Measurements from ENCODE around the gene THAP5. TPM values are rescaled to one million over a fixed set of nuclear protein-coding genes. Genes with fewer than 3 reads are reported as not detected.

The THAP5 gene
- total RNA-seq, 1 experiment from 2014 or later, result 44.0 TPM

- peaks cover 37% of the 10 kb centered on the region for H3K4me1 Mint-ChIP-seq (ENCODE audit: insufficient read depth, unreplicated experiment)
- peak overlapping the region; percentile 99 for H3K4me3 Mint-ChIP-seq (ENCODE audit: unreplicated experiment)
- H3K36me3 Mint-ChIP-seq (ENCODE audit: insufficient read depth, unreplicated experiment), result peaks cover 16% of the 10 kb centered on the region
- peak overlapping the region; percentile 99 for H3K27ac Mint-ChIP-seq (ENCODE audit: low read depth, unreplicated experiment)
- ChIA-PET POLR2A (interaction anchor here (0.7 to 8.5 kb wide), 11 partner anchors 9 to 784 kb away, joined by 3 to 244 read pairs (median 9); partner anchors contain the start of genes DNAJB9 and THAP5), CTCF (interaction anchor here (0.6 to 0.7 kb wide), 4 partner anchors 10 to 1325 kb away, joined by 3 read pairs; no protein-coding TSS in a partner anchor)
- TF ChIP-seq CTCF (IDR thresholded peaks at IDR 0.05; ENCODE audit: unreplicated experiment), result no peak
- no peaks in the 10 kb centered on the region for H3K27me3 Mint-ChIP-seq (ENCODE audit: insufficient read depth, unreplicated experiment)
- intact Hi-C loops (cut with micrococcal nuclease), result loop anchor here (1.0 kb wide), 1 partner anchor 43 kb away; the partner anchor contains the start of genes DNAJB9 and THAP5
- TSS peak; percentile 95 for BruUV-seq (replicated peaks)
- DNase-seq (ENCODE audit: unreplicated experiment), result no peak
- no peaks in the 10 kb centered on the region for H3K9me3 Mint-ChIP-seq (ENCODE audit: unreplicated experiment)
Measured at GRCh38 chr7:108526768-108527017, 42.8 kb downstream of the THAP5 start.

- peak within 1 kb of the TSS; percentile 99 for H3K4me3 Mint-ChIP-seq (ENCODE audit: unreplicated experiment)
- CTCF ChIA-PET, result interaction anchor here (0.5 to 1.1 kb wide), 5 partner anchors 11 to 1984 kb away, joined by 3 to 5 read pairs (median 3); no protein-coding TSS in a partner anchor
- peak; percentile 99 for DNase-seq (ENCODE audit: unreplicated experiment)
Measured at GRCh38 chr7:108525985-108526767, 43.3 kb downstream of the THAP5 start, which contains the start of gene PNPLA8. Gene PNPLA8 (minus strand): TSS chr7:108526135. CDS start chr7:108515491, 10,644 bp downstream.

GRCh38 chr7:108525327-108525984, 44.0 kb downstream of the THAP5 start:
- Mint-ChIP-seq H3K4me1 (ENCODE audit: insufficient read depth, unreplicated experiment) (peaks cover 49% of the 10 kb centered on the region), H3K36me3 (ENCODE audit: insufficient read depth, unreplicated experiment) (peaks cover 26% of the 10 kb centered on the region), H3K4me3 (ENCODE audit: unreplicated experiment) (peak overlapping the region; percentile 99), H3K27ac (ENCODE audit: low read depth, unreplicated experiment) (peak overlapping the region; percentile 99), H3K27me3 (ENCODE audit: insufficient read depth, unreplicated experiment) (no peaks in the 10 kb centered on the region), H3K9me3 (ENCODE audit: unreplicated experiment) (no peaks in the 10 kb centered on the region)
- no peak for TF ChIP-seq CTCF (IDR thresholded peaks at IDR 0.05; ENCODE audit: unreplicated experiment)
- intact Hi-C loops (cut with micrococcal nuclease), result no loop called here
- TSS peak; percentile 57 for BruUV-seq (replicated peaks)
- ChIA-PET POLR2A (interaction anchor here (0.6 to 8.5 kb wide), 15 partner anchors 8 to 1360 kb away, joined by 3 to 244 read pairs (median 8); partner anchors contain the start of genes DNAJB9 and THAP5), CTCF (interaction anchor here (0.5 to 1.1 kb wide), 4 partner anchors 31 to 1983 kb away, joined by 3 to 5 read pairs (median 3); no protein-coding TSS in a partner anchor)
- peak; percentile 84 for DNase-seq (ENCODE audit: unreplicated experiment)

More at GRCh38 chr7:108525985-108526767, 43.3 kb downstream of the THAP5 start, which contains the start of gene PNPLA8:
- Mint-ChIP-seq H3K27ac (ENCODE audit: low read depth, unreplicated experiment) (peak within 1 kb of the TSS; percentile 99), H3K4me1 (ENCODE audit: insufficient read depth, unreplicated experiment) (peaks cover 42% of the 10 kb centered on the region), H3K27me3 (ENCODE audit: insufficient read depth, unreplicated experiment) (no peaks in the 10 kb centered on the region), H3K36me3 (ENCODE audit: insufficient read depth, unreplicated experiment) (peaks cover 21% of the 10 kb centered on the region), H3K9me3 (ENCODE audit: unreplicated experiment) (no peaks in the 10 kb centered on the region)
- POLR2A ChIA-PET, result interaction anchor here (0.6 to 8.5 kb wide), 14 partner anchors 9 to 510 kb away, joined by 3 to 244 read pairs (median 9); partner anchors contain the start of genes DNAJB9 and THAP5
- intact Hi-C loops (cut with micrococcal nuclease), result loop anchor here (1.0 kb wide), 1 partner anchor 43 kb away; the partner anchor contains the start of genes DNAJB9 and THAP5
- BruUV-seq (replicated peaks), result no TSS peak
- no peak for TF ChIP-seq CTCF (IDR thresholded peaks at IDR 0.05; ENCODE audit: unreplicated experiment)

GRCh38 chr7:108522780-108523179, 46.7 kb downstream of the THAP5 start:
- Mint-ChIP-seq H3K36me3 (ENCODE audit: insufficient read depth, unreplicated experiment) (peaks cover 50% of the 10 kb centered on the region), H3K27me3 (ENCODE audit: insufficient read depth, unreplicated experiment) (no peaks in the 10 kb centered on the region), H3K4me3 (ENCODE audit: unreplicated experiment) (peak overlapping the region; percentile 28), H3K9me3 (ENCODE audit: unreplicated experiment) (no peaks in the 10 kb centered on the region), H3K4me1 (ENCODE audit: insufficient read depth, unreplicated experiment) (peaks cover 58% of the 10 kb centered on the region), H3K27ac (ENCODE audit: low read depth, unreplicated experiment) (peak overlapping the region; percentile 55)
- POLR2A ChIA-PET, result interaction anchor here (1.3 to 8.5 kb wide), 2 partner anchors 9 to 47 kb away, joined by 5 to 244 read pairs; partner anchors contain the start of genes DNAJB9 and THAP5
- no TSS peak for BruUV-seq (replicated peaks)
- DNase-seq (ENCODE audit: unreplicated experiment), result no peak
- CTCF ChIA-PET, result no interaction called here
- TF ChIP-seq CTCF (IDR thresholded peaks at IDR 0.05; ENCODE audit: unreplicated experiment), result no peak
- intact Hi-C loops (cut with micrococcal nuclease), result no loop called here

All from MCF 10A (cell line).